Measurements from ENCODE around the gene ZNF224. TPM values are rescaled to one million over a fixed set of nuclear protein-coding genes. Genes with fewer than 3 reads are reported as not detected.

ZNF224 gene
- total and polyA plus RNA-seq, 2 of the 8 experiments (the other 6 are each of a cell fraction or from before 2014, with no cell fraction given), result 3.7 to 17.2 TPM

DNA sequence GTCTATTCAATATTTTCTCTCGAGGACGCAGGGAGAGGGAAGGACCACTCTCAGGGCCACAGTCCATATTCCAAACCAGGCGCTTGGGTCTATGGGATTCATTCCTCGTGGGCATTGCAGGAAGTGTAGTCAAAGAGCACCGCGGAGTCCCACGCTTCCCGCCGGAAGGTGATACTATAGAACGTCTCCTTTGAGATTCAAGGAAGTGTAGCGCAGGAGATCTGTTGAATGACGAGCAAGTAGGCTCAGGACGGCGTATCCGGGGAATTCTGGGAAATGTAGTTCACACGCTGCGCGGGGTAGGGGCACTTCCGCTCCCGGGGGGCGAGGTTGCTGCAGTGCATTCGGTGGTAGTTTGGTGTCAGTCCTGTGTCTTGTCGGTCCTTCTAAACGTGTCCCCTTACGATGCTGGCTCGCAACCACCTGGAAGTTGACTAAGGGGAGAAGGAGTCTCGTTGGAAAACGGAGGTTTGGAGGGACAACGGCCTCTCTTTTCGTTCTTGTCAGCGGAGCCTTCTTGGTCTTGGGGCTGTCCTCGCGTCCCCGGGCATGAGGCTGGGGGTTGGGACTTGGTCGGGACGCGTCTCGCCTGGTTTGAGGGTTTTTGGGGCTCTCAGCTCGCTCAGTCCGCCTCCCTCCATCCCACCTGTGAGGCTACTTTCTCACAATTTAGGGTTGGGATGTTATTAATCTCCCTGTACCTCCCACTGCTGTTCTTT, 22.2 kb upstream of the ZNF224 start, which contains the start of gene ZNF284:
Gene ZNF284 (plus strand): TSS at position 336 of the 719 bp plus-strand sequence. CDS start 4,231 bp downstream, outside the sequence.
- DNase-seq (ENCODE audit: low read depth in 1 of 2, low spot score in 2 of 2), result peak; percentile 69 to 86
- Histone ChIP-seq H3K23me2 (ENCODE audit: low read depth, low read length) (peaks cover 9% of the 10 kb centered on the region), H4K8ac (ENCODE audit: extremely low read depth, insufficient read depth, low read length) (no peak within 1 kb of the TSS), H2AFZ (ENCODE audit: low read length) (peak within 1 kb of the TSS; percentile 99), H3K9ac (replicated peaks in 1 of 4; ENCODE audit: extremely low read depth in 1 of 4, low read depth in 3 of 4, low read length in 3 of 4) (peak within 1 kb of the TSS in 3 of 4 experiments; percentile 40 to 69 (median 42); a peak in 5 of 7 replicates), H2BK12ac (ENCODE audit: low read depth, low read length) (0 out of 2 replicates have a peak within 1 kb of the TSS, but pooled peaks have one; percentile 29), H2BK5ac (ENCODE audit: low read depth, low read length) (peak within 1 kb of the TSS; percentile 52; the same call in 1 of the 2 replicates), H3K4me1 (replicated peaks in 1 of 4; ENCODE audit: control insufficient read depth in 3 of 4, insufficient read depth in 4 of 4, low read length in 3 of 4) (peaks cover 0 to 1% (median 0%) of the 10 kb centered on the region in 4 experiments; a peak in 2 of 7 replicates), H3K27me3 (replicated peaks in 1 of 4; ENCODE audit: control insufficient read depth in 3 of 4, extremely low read depth in 1 of 4, insufficient read depth in 3 of 4, low read length in 3 of 4) (peaks cover 0 to 5% (median 2%) of the 10 kb centered on the region in 4 experiments; a peak in 3 of 7 replicates), H3K23ac (ENCODE audit: insufficient read length) (no peak within 1 kb of the TSS), H3K79me1 (ENCODE audit: low read depth, low read length) (no peaks in the 10 kb centered on the region), H2BK120ac (replicated peaks; ENCODE audit: low read depth, low read length) (no peak within 1 kb of the TSS), H3K27ac (ENCODE audit: low read depth, low read length) (no peak within 1 kb of the TSS; the same call in 1 of the 2 replicates), H3K9me3 (ENCODE audit: insufficient read depth in 2 of 2, low read depth in 1 of 2, low read length in 1 of 2) (peaks cover 7 to 8% of the 10 kb centered on the region in 2 experiments), H4K91ac (replicated peaks; ENCODE audit: insufficient read length, low read length) (peak within 1 kb of the TSS; percentile 41), H3K4ac (replicated peaks; ENCODE audit: insufficient read length, low read depth, low read length) (no peak within 1 kb of the TSS), H2BK15ac (ENCODE audit: low read length) (no peak within 1 kb of the TSS), H2AK5ac (ENCODE audit: low read depth, low read length) (no peak within 1 kb of the TSS; the same call in 1 of the 2 replicates), H3K4me3 (ENCODE audit: extremely low read depth in 1 of 4, insufficient read depth in 2 of 4, low read depth in 3 of 4, low read length in 4 of 4) (peak within 1 kb of the TSS; percentile 74 to 94 (median 87)), H3K18ac (ENCODE audit: extremely low read depth, low read length) (no peak within 1 kb of the TSS; the same call in 1 of the 2 replicates), H3K56ac (replicated peaks; ENCODE audit: insufficient read length, low read depth, low read length) (no peak within 1 kb of the TSS), H4K5ac (ENCODE audit: insufficient read length, low read depth, low read length) (peak within 1 kb of the TSS; percentile 23), H2BK20ac (ENCODE audit: low read length) (no peak within 1 kb of the TSS), H3K36me3 (ENCODE audit: control insufficient read depth in 2 of 4, insufficient read depth in 4 of 4, low read length in 3 of 4) (peaks cover 0 to 7% (median 2%) of the 10 kb centered on the region in 4 experiments; a peak in 4 of 8 replicates), H3K4me2 (ENCODE audit: insufficient read depth in 1 of 2, low read depth in 2 of 2, low read length in 2 of 2) (peak within 1 kb of the TSS; percentile 83 to 88), H3K14ac (ENCODE audit: insufficient read length) (no peak within 1 kb of the TSS), H3K79me2 (ENCODE audit: control insufficient read depth in 1 of 2, insufficient read depth in 2 of 2, low read length in 2 of 2) (no peaks in the 10 kb centered on the region; a peak in 1 of 4 replicates), H4K20me1 (replicated peaks in 1 of 2; ENCODE audit: control insufficient read depth in 1 of 2, insufficient read depth in 2 of 2, low read length in 2 of 2) (no peaks in the 10 kb centered on the region)
- FAIRE-seq, result peak; percentile 81
- ChIA-PET CTCF (ENCODE audit: partially characterized antibody) (no interaction called here), POLR2A (ENCODE audit: partially characterized antibody) (interaction anchor here (1.4 kb wide), 1 partner anchor 40 kb away, joined by 5 read pairs; no protein-coding TSS in a partner anchor)
- WGBS, 2 experiments (ENCODE audit: extremely low coverage in 1 of 2, insufficient coverage in 1 of 2, insufficient read length in 1 of 2, insufficient replicate concordance in 2 of 2, low coverage in 1 of 2, low lambda C conversion rate in 2 of 2, missing lambda C conversion rate in 1 of 2), result 3% methylated on average over 34 of the region's 40 CpGs; no CpG with 5 or more reads in 1 of the 2 experiments
- TF ChIP-seq, protein P1, sequence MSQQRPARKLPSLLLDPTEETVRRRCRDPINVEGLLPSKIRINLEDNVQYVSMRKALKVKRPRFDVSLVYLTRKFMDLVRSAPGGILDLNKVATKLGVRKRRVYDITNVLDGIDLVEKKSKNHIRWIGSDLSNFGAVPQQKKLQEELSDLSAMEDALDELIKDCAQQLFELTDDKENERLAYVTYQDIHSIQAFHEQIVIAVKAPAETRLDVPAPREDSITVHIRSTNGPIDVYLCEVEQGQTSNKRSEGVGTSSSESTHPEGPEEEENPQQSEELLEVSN (IDR thresholded peaks at IDR 0.05), result peak; percentile 81
- TF ChIP-seq, protein P2, sequence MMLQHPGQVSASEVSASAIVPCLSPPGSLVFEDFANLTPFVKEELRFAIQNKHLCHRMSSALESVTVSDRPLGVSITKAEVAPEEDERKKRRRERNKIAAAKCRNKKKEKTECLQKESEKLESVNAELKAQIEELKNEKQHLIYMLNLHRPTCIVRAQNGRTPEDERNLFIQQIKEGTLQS (IDR thresholded peaks at IDR 0.05; ENCODE audit: insufficient read depth, low read depth, low read length), result no peak
- TF ChIP-seq NANOG (IDR thresholded peaks at IDR 0.05; ENCODE audit: insufficient read depth, low read depth, low read length, poor library complexity, severe bottlenecking), result no peak
- TF ChIP-seq BCL11A (IDR thresholded peaks at IDR 0.05; ENCODE audit: low read depth in 2 of 2, low read length in 2 of 2), result no peak
- TF ChIP-seq TAF7 (optimal IDR thresholded peaks at IDR 0.05; ENCODE audit: borderline replicate concordance, low read depth, low read length), result no peak
- TF ChIP-seq TEAD4 (IDR thresholded peaks at IDR 0.05; ENCODE audit: low read depth, low read length), result no peak
- no peak for TF ChIP-seq SAP30 (IDR thresholded peaks at IDR 0.05; ENCODE audit: insufficient read depth, insufficient replicate concordance, low read length)
- TF ChIP-seq MAFK (IDR thresholded peaks at IDR 0.05; ENCODE audit: low read depth, low read length), result no peak
- no peak for TF ChIP-seq RBBP5 (IDR thresholded peaks at IDR 0.05; ENCODE audit: borderline replicate concordance, low read depth, low read length)
- TF ChIP-seq JUN (IDR thresholded peaks at IDR 0.05; ENCODE audit: low read depth, low read length), result no peak

Measured in H1 (cell line).